ENCODE measurements around the gene ZNF180.
A peak's percentile ranks its signal among the peaks of the same experiment; 100 is the strongest.
"Not testable (repeated sequence)": the region's sequence is repeated elsewhere in the genome, so short reads cannot be mapped to it uniquely, and the experiment has no call there.

The ZNF180 gene

DNA sequence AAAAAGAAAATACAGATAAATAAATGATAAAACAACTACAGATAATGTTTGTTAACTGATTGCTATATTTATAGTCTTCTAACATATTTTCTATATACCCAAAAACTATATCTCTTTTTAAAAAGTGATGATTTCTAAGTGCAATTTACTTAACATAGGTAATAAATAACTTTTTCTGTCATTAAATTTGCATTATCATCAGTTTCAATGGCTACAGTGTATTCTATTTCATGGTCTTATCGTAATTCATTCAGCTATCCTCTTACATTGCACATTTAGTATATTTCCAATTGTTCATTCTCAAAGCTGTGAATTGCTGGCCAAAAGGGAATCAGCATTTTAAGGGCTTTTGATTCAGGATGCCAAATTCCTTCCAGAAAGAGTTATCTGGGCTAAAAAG lies 3.6 kb downstream of the ZNF180 start:
- no peak for DNase-seq

DNA sequence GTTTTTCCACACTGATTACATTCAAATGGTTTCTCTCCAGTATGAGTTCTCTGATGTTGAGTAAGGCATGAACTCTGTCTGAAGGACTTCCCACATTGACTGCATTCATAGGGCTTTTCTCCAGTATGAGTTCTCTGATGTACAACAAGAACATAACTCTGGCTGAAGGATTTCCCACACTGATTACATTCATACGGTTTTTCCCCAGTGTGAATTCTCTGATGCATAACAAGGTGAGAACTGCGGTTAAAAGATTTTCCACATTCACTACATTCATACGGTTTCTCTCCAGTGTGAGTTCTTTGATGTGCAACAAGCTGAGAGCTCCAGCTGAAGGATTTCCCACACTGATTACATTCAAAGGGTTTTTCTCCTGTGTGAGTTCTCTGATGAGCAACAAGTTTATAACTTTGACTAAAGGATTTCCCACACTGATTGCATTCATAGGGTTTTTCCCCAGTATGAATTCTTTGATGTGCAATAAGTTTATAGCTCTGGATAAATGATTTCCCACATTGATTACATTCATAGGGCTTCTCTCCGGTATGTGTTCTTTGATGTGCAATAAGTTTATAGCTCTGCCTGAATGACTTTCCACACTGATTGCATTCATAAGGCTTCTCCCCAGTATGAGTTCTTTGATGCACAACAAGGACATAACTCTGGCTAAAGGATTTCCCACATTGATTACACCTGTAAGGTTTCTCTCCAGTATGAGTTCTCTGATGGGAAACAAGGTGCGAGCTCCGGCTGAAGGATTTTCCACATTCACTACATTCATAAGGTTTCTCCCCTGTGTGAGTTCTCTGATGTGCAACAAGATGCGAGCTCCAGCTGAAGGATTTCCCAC lies 23.5 kb downstream of the ZNF180 start:
- peak in 1 of 2 donors; percentile 8 for DNase-seq

DNA sequence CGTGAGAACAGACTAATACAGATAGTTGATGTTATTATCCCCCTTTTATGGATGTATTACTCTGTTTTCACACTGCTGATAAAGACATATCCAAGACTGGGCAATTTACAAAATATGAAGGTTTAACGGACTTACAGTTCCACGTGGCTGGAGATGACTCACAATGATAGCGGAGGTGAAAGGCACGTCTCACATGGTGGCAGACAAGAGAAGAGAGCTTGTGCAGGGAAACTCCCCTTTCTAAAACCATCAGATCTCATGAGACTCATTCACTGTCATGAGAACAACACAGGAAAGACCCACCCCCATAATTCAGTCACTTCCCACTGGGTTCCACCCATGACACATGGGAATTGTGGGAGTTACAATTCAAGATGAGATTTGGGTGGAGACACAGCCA lies 31.6 kb downstream of the ZNF180 start:
- DNase-seq: not testable (repeated sequence)

DNA sequence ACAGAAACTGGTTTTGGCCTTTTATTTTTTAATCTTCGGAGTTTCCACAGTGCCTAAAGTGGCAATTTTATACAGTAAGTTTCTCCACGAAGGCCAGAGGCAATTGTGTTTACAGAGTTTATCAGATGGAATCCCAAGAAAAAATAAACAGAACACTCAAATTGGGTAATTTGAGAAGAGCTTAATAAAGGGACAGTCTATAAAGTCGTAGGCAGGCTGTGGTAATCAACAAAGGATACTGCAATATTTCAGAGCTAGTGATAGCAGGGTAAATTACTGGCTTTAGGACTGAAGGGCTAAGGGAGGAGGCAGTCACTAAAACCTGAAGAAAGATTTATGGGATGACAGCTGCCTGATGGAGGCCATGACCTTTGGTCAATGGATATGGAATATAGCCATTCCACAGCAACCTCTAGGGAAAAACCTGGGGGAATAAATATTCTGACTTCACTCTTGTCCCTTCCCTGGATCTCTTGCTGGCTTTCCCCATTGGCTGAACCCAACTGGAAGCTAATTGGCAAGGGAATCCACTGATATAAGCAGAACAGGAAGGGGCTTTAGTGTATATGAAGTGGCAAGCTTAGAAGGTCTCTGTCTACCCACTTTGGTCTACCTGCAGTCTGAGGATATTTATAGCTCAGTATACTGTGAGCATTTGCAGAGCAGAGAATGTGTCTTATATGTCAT lies 37.6 kb downstream of the ZNF180 start:
- DNase-seq: not testable (repeated sequence)

DNA sequence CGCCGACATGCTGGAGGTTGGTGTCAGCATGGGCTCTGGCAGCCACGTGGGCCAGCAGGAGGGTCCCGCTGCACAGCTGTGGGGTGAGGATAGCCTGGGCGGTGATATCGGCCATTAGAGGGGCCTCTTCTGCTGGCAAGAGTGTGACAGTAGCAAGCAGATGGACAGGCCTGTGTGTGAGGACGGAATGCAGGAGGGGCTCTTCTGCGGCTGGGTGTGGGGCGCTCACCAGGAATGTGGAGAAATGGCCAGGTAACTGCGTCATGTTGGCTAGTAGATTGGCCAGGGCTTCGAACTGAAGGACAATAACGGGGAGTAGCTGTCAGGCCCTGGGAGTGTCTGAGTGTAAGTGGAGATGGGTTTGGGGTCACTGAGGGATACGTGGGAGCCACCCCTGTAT lies 44.3 kb downstream of the ZNF180 start:
- DNase-seq: not testable (repeated sequence)

DNA sequence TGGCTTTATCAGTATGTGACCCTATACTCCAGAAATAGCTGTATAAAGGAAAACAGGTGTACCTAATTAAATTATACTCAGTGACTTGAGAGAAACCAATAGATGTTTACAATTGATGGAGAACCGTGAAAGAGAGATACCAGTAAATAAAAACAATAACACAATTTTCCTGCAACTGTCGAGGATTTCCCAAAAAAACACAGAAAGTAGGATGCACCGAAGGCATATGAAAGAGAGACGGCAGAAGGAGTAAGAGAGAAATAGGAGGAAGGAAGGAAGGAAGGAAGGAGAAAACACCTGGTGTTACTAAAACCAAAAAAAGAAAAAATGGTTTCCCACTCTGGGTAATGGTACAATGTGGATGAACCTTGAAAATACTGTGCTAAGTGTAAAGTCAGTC lies 45.2 kb downstream of the ZNF180 start:
- no peak for DNase-seq

DNA sequence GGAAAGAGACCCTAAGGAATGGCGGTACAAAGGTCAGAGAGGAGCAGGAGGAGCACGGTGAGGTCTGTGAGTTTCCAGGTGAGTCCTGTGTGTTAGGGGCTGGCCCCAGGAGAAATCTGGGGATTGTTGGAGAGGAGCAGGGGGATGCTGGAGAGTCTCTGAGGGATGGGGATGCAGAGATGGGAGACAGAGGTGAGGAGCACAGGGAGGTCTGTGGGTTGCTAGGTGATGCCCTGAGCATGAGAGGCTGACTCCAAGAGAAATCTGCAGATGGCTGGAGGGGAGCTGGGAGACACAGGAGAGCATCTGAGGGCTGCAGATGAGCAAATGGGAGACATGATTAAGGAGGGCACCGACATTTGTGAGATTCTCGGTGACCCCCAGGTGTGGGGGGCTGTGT lies 48.0 kb downstream of the ZNF180 start:
- DNase-seq: no peak

DNA sequence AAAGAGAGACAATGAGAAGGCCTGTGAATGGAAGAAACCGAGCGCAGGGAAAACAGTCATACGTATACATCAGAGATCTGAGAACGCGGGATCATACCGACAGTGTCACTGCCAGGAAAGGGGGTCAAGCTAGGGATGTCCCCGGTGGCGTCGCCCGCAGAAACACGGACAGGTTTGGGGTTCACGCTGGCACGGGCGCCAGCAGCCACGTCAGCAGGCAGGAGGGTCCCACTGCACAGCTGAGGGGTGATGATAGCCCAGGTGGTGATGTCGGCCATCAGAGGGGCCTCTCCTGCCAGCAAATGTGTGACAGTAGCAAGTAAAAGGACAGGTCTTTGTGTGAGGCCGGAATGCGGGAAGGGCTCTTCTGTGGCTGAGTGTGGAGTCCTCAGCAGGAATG lies 48.6 kb downstream of the ZNF180 start:
- DNase-seq: no peak

DNA sequence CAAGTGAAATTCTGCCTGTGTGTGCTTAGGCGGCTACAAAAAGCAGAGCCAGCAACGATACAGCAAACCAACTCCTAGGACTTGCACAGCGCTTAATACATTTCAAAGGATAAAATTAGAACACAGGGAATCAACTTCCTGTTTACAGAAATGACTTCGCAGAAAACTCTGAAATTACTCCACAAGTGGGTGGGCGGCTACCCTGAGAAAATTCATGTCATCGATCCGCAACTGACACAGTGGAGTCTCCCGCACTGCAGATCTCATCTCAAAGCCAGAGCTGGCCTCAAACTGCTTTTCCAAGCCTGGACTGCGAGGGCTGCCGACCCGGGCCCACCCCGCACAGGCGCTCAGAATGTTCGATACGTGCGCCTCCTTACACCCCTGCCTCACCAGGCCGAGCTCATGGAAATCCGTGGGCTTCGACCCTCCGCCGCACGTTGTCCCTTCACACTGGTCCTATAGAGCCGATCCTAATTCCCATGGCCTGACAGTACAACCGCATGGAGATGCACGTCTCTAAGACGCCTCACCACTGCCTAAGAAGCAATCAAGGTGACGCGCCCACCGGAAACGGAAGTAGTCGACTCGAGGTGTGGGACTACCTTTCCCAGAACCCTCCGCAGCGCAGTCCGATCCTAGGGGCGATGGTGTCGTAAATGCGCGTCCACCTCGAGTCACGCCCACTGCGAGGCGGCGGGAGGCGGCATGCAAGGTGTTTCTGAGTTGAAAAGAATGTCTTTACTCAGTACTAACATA lies 52.2 kb downstream of the ZNF180 start, which contains the start of gene ZNF229:
Gene ZNF229, minus strand, starts transcription at position 557 of the 759 bp plus-strand sequence. CDS start 5,625 bp downstream, outside the sequence.
- DNase-seq: peak; percentile 67 to 86

DNA sequence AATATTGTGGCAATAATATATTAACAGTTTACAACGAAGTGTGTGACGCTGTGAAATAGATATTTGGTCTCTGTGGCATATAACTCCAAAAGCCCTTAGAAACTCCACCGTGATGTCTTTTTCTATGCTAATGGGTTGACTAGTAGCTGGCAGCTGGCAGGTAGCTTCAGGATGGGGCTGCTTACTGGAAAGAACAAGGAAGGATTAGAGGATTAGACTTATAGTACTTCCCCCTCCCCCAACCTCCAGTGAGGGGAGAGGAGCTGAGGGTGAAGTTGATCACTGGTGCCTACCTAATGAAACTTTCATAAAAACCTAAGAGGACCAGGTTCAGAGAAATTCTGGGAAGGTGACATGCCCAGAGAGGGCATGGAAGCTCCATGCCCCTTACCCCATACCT lies 61.9 kb downstream of the ZNF180 start:
- DNase-seq: no peak

DNA sequence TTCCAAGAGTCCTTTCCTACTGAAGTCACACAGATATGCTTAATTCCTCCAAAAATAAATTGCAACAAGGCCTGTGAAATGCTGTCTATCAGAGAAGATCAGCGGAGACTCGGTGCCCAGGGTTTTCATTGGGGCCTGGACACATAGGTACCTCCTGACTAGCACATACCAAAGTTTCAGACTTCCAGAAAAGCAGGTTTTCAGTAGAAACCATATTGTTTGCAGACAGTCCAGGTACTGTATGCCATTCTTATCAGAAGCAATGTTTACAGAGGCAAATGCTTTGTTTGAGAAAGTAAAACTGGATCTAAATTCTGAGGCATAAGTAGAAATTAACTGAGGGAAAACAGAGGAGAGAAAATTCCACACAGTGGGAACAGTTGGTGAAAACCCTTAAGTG lies 64.9 kb downstream of the ZNF180 start:
- no peak for DNase-seq

DNA sequence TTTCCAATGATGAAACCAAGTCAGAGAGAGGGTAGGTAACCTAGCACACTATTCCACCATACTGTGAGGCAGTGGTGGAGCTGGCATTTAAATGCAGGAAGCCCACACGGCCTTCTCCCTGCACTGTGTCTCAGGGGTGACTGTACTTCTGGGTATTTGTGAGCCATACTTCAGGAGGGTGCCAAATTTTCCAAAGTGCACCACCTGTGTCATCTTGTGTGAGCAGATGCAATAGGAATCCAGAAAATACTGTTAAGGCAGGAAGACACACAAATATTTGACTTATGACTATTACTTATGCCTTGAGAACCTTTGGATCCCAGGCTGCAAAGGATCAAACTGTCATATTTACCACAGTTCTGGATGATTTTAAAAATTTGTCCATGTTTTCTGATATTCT lies 69.4 kb downstream of the ZNF180 start:
- no peak for DNase-seq

Data from CD4-positive, alpha-beta T cell treated with Interleukin-4 for 1 hour (primary cell).